GM12878 (cell line): Measurements from ENCODE around the gene GNAL. TPM values are rescaled to one million over a fixed set of nuclear protein-coding genes. Genes with fewer than 3 reads are reported as not detected.

Experiments
- ATAC-seq: fragments of 200-7000 bp; cut with Tn5 transposase; 3 replicates; pipeline ENCODE4 v1.9.1; 2020; ENCODE audit warnings: mild to moderate bottlenecking, moderate library complexity
- BruUV-seq: library from RNA; stranded (reverse); fragments of 400-500 nt; replicated peaks from 2 replicates; lab custom pipeline; 2021; lab: Mats Ljungman, UMichigan
- CTCF ChIA-PET: fragments of 300-600 bp; sonication (Branson Sonifier 250); formaldehyde crosslinking; extraction: SDS; loops from one replicate; lab custom pipeline; 2021; ENCODE audit warnings: inconsistent platforms; lab: Yijun Ruan, JAX
- POLR2A ChIA-PET: fragments of 350-600 bp; formaldehyde crosslinking; extraction: SDS; loops from one replicate; lab custom pipeline; 2021; ENCODE audit warnings: inconsistent platforms; lab: Charles Lee
- RAD21 ChIA-PET: fragments of 300-600 bp; sonication (Branson Sonifier 250); formaldehyde crosslinking; loops from one replicate; lab custom pipeline; 2023; ENCODE audit warnings: antibody characterized with exemption; ENCODE audit not compliant: unreplicated experiment; lab: Charles Lee
- SMC1A ChIA-PET: fragments of 300-600 bp; sonication (Branson Sonifier 250); formaldehyde crosslinking; loops from one replicate; lab custom pipeline; 2023; ENCODE audit not compliant: unreplicated experiment, uncharacterized antibody; lab: Charles Lee
- DNase-seq: peaks from one replicate; pipeline ENCODE4 v3.0.0-alpha.2; 2011; ENCODE audit warnings: low read depth, low spot score
- FAIRE-seq: peaks from 3 replicates; lab custom pipeline; 2011; peaks lifted over from hg19 to GRCh38; lab: Jason Lieb, UNC
- H2AFZ ChIP-seq: 2 replicates; pipeline ENCODE4 v1.6.0; 2011; ENCODE audit warnings: low read depth, low read length, control low read depth; ENCODE audit not compliant: control insufficient read depth
- H3K27ac ChIP-seq: 2 replicates; pipeline ENCODE4 v1.5.1; 2011; ENCODE audit warnings: control low read depth; ENCODE audit not compliant: control insufficient read depth, insufficient read depth
- H3K27me3 ChIP-seq, 2 experiments: replicated peaks in 1 of 2; 2 replicates each; pipeline versions ENCODE4 v1.6.0 to v1.6.1; 2011; ENCODE audit warnings: low read length in 1 of 2; ENCODE audit not compliant: control insufficient read depth in 2 of 2, insufficient read depth in 2 of 2
- H3K36me3 ChIP-seq, 2 experiments: 2 replicates each; pipeline ENCODE4 v1.5.1; 2011; ENCODE audit warnings: low read length in 1 of 2; ENCODE audit not compliant: control insufficient read depth in 2 of 2, insufficient read depth in 2 of 2
- H3K4me1 ChIP-seq: 2 replicates; pipeline ENCODE4 v1.6.1; 2011; ENCODE audit warnings: mild to moderate bottlenecking, low read length, moderate library complexity, mixed read lengths; ENCODE audit not compliant: control insufficient read depth, insufficient read depth
- H3K4me2 ChIP-seq: 2 replicates; pipeline ENCODE4 v1.6.0; 2011; ENCODE audit warnings: control low read depth; ENCODE audit not compliant: control insufficient read depth, insufficient read depth
- H3K4me3 ChIP-seq: fragments of 200-600 bp; sonication (generic); 2 replicates; pipeline ENCODE4 v1.5.1; 2016
- H3K79me2 ChIP-seq: 2 replicates; pipeline ENCODE4 v1.6.0; 2011; ENCODE audit warnings: low read length; ENCODE audit not compliant: control insufficient read depth, insufficient read depth
- H3K9ac ChIP-seq: 2 replicates; pipeline ENCODE4 v1.8.0; 2011; ENCODE audit warnings: low read length, control low read depth, mixed read lengths; ENCODE audit not compliant: control insufficient read depth, insufficient read depth
- H3K9me3 ChIP-seq: replicated peaks from 3 replicates; pipeline ENCODE4 v1.5.1; 2011; ENCODE audit warnings: mild to moderate bottlenecking, low read length; ENCODE audit not compliant: control insufficient read depth, insufficient read depth
- H4K20me1 ChIP-seq: 2 replicates; pipeline ENCODE4 v1.6.0; 2011; ENCODE audit not compliant: control insufficient read depth, insufficient read depth
- BACH1 ChIP-seq: fragments of 450-650 bp; IDR thresholded peaks from 2 replicates; pipeline ENCODE4 v1.6.1; 2017; ENCODE audit warnings: mild to moderate bottlenecking, borderline replicate concordance
- DPF2 ChIP-seq: fragments of 450-650 bp; IDR thresholded peaks from 2 replicates; pipeline ENCODE4 v1.6.1; 2017; ENCODE audit warnings: mild to moderate bottlenecking
- EGR1 ChIP-seq, 2 experiments: IDR thresholded peaks; 1 replicate in 1 of 2; 2 replicates in 1 of 2; pipeline ENCODE4 v1.6.1; 2011 to 2012; ENCODE audit warnings: low read depth in 2 of 2, low read length in 2 of 2, borderline replicate concordance in 1 of 2, mild to moderate bottlenecking in 1 of 2, moderate library complexity in 1 of 2
- ETV6 ChIP-seq, 2 experiments: fragments of 450-650 bp in 1 of 2; IDR thresholded peaks in 1 of 2; conservative IDR thresholded peaks in 1 of 2; 2 replicates each; pipeline ENCODE4 v1.6.1; 2014; ENCODE audit warnings: antibody characterized with exemption in 1 of 2, borderline replicate concordance in 1 of 2, low read depth in 1 of 2, mild to moderate bottlenecking in 1 of 2, moderate library complexity in 1 of 2
- GABPA ChIP-seq: IDR thresholded peaks from 2 replicates; pipeline ENCODE4 v1.6.1; 2014; ENCODE audit warnings: antibody characterized with exemption, low read depth, mild to moderate bottlenecking, inconsistent platforms
- HDAC6 ChIP-seq: fragments of 200-600 bp; sonication (generic); IDR thresholded peaks from one replicate; pipeline ENCODE4 v1.8.0; 2017; ENCODE audit warnings: antibody characterized with exemption; ENCODE audit not compliant: unreplicated experiment
- HDGF ChIP-seq: fragments of 450-650 bp; IDR thresholded peaks from 2 replicates; pipeline ENCODE4 v1.6.1; 2016; ENCODE audit warnings: antibody characterized with exemption
- JUND ChIP-seq: IDR thresholded peaks from 2 replicates; pipeline ENCODE4 v1.6.1; 2012; ENCODE audit warnings: low read depth, mild to moderate bottlenecking, low read length, improper control_type of control experiment, moderate library complexity
- MYB ChIP-seq: fragments of 150-350 bp; IDR thresholded peaks from 2 replicates; pipeline ENCODE4 v1.6.1; 2014; ENCODE audit warnings: mild to moderate bottlenecking, low read depth, low read length, borderline replicate concordance
- PAX5 ChIP-seq: IDR thresholded peaks from 2 replicates; pipeline ENCODE4 v1.6.1; 2011; ENCODE audit warnings: low read depth, low read length, borderline replicate concordance
- PML ChIP-seq: IDR thresholded peaks from 2 replicates; pipeline ENCODE4 v1.6.1; 2012; ENCODE audit warnings: low read length, inconsistent platforms
- RCOR1 ChIP-seq: conservative IDR thresholded peaks from 2 replicates; pipeline ENCODE4 v1.6.1; 2012; ENCODE audit warnings: low read depth, low read length, improper control_type of control experiment
- WRNIP1 ChIP-seq: IDR thresholded peaks from 2 replicates; pipeline ENCODE4 v1.6.1; 2011; ENCODE audit warnings: low read depth, low read length, improper control_type of control experiment, borderline replicate concordance
- ZNF207 ChIP-seq: fragments of 450-650 bp; IDR thresholded peaks from 2 replicates; pipeline ENCODE4 v1.6.1; 2014; ENCODE audit warnings: antibody characterized with exemption, mild to moderate bottlenecking, borderline replicate concordance
- WGBS: methylation state at CpG from one replicate; pipeline ENCODE4 v1.1.6; 2016; ENCODE audit warnings: low lambda C conversion rate; ENCODE audit not compliant: insufficient replicate concordance, insufficient coverage; ENCODE audit errors: missing lambda C conversion rate; 5-methylcytosine and 5-hydroxymethylcytosine counted together
- in situ Hi-C: fragments of 300-500 bp; cut with MboI; formaldehyde crosslinking; loops from 9 replicates; pipeline ENCODE4 v1.14.3; 2018; ENCODE audit warnings: mixed read lengths
- intact Hi-C: fragments of 100-400 bp; cut with micrococcal nuclease; formaldehyde crosslinking; loops from one replicate; pipeline ENCODE4 v1.14.2; 2022; ENCODE audit not compliant: unreplicated experiment
- polyA plus RNA-seq, 11 experiments: library from polyadenylated mRNA; depleted of rRNA in 4 of 11; unstranded in 6 of 11; stranded (reverse) in 5 of 11; fragments of >200 nt; fragmentation: Nextera tagmentation in 4 of 11; fragmentation: Illumina TruSeq in 1 of 11; extraction: Ambion mirVana in 4 of 11; extraction: Trizol in 1 of 11; gene quantifications; 1 replicate in 1 of 11; 2 replicates in 10 of 11; pipeline versions ENCODE4 v1.2.1 to v1.2.3, GENCODE V29; 2011 to 2016; ENCODE audit warnings: inconsistent platforms in 2 of 11, missing spikeins in 2 of 11, low read depth in 1 of 11
- total RNA-seq, 4 experiments: library from RNA; depleted of rRNA in 3 of 4; stranded (reverse); fragments of >200 nt in 3 of 4; fragmentation: Illumina TruSeq in 1 of 4; extraction: Trizol in 1 of 4; gene quantifications; 2 replicates each; pipeline versions ENCODE4 v1.2.1 to v1.2.3, GENCODE V29; 2013 to 2021
- TF ChIP-seq, protein P1 (sequence below): fragments of 450-650 bp; IDR thresholded peaks from 2 replicates; pipeline ENCODE4 v1.6.1; 2017; ENCODE audit warnings: mild to moderate bottlenecking, moderate library complexity

Gene GNAL
- total and polyA plus RNA-seq, 10 of the 15 experiments (the other 5 are each of a cell fraction or from before 2014, with no cell fraction given), result 0.02 to 0.39 (median 0.05) TPM; not detected in 5

DNA sequence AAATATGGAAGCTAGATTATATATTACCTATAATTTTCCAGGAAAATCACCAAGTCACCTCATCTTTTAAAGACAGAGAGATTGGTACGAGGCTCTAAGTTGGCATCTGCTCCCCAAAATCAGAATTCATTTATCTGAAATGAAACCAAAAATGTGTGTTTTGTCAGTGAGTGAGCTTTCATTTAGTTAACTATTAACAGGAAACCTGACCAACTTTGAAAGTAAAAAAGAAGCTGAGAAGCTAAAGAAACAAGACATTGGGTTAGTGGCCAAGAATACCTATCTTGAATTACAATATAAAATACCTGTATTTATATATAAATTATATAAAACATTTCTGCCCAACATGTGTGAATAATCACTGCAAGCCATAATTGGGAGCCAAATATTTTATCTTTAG lies 217.1 kb downstream of the GNAL start:
- TF ChIP-seq WRNIP1 (no peak), RCOR1 (no peak), GABPA (no peak), HDAC6 (no peak), PML (no peak), BACH1 (no peak), DPF2 (no peak), JUND (no peak), PAX5 (no peak), EGR1 (IDR thresholded peaks at IDR 0.05; ENCODE audit: borderline replicate concordance in 1 of 2, low read depth in 2 of 2, low read length in 2 of 2) (no peak), ETV6 (conservative IDR thresholded peaks at IDR 0.05 in 1 of 2, IDR thresholded peaks at IDR 0.05 in 1 of 2; ENCODE audit: borderline replicate concordance in 1 of 2, low read depth in 1 of 2) (no peak), MYB (no peak), ZNF207 (no peak), HDGF (no peak)
- TF ChIP-seq, protein P1, sequence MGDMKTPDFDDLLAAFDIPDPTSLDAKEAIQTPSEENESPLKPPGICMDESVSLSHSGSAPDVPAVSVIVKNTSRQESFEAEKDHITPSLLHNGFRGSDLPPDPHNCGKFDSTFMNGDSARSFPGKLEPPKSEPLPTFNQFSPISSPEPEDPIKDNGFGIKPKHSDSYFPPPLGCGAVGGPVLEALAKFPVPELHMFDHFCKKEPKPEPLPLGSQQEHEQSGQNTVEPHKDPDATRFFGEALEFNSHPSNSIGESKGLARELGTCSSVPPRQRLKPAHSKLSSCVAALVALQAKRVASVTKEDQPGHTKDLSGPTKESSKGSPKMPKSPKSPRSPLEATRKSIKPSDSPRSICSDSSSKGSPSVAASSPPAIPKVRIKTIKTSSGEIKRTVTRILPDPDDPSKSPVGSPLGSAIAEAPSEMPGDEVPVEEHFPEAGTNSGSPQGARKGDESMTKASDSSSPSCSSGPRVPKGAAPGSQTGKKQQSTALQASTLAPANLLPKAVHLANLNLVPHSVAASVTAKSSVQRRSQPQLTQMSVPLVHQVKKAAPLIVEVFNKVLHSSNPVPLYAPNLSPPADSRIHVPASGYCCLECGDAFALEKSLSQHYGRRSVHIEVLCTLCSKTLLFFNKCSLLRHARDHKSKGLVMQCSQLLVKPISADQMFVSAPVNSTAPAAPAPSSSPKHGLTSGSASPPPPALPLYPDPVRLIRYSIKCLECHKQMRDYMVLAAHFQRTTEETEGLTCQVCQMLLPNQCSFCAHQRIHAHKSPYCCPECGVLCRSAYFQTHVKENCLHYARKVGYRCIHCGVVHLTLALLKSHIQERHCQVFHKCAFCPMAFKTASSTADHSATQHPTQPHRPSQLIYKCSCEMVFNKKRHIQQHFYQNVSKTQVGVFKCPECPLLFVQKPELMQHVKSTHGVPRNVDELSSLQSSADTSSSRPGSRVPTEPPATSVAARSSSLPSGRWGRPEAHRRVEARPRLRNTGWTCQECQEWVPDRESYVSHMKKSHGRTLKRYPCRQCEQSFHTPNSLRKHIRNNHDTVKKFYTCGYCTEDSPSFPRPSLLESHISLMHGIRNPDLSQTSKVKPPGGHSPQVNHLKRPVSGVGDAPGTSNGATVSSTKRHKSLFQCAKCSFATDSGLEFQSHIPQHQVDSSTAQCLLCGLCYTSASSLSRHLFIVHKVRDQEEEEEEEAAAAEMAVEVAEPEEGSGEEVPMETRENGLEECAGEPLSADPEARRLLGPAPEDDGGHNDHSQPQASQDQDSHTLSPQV, result no peak
- in situ Hi-C loops, result no loop called here
- Histone ChIP-seq H3K4me1 (peaks cover 5% of the 10 kb centered on the region), H3K4me2 (no peak overlapping the region), H3K9ac (no peak overlapping the region), H3K27ac (no peak overlapping the region), H2AFZ (no peak overlapping the region), H3K27me3 (no peaks in the 10 kb centered on the region), H3K9me3 (no peaks in the 10 kb centered on the region), H3K79me2 (peaks cover 13% of the 10 kb centered on the region), H3K4me3 (no peak overlapping the region), H3K36me3 (peaks cover 0 to 5% of the 10 kb centered on the region in 2 experiments; a peak in 3 of 4 replicates), H4K20me1 (no peaks in the 10 kb centered on the region)
- ATAC-seq, result no peak
- intact Hi-C loops, result loop anchor here (5.0 kb wide), 1 partner anchor 54 kb away; the partner anchor contains the start of gene CHMP1B
- SMC1A ChIA-PET, result interaction anchor here (1.1 to 1.4 kb wide), 3 partner anchors 19 to 40 kb away, joined by 3 to 4 read pairs (median 4); no protein-coding TSS in a partner anchor
- no peak for FAIRE-seq
- RAD21 ChIA-PET, result no interaction called here
- WGBS, result 4% methylated on average over 1 of the region's 1 CpG
- POLR2A ChIA-PET, result interaction anchor here (0.5 to 1.3 kb wide), 2 partner anchors 11 to 369 kb away, joined by 4 to 5 read pairs; no protein-coding TSS in a partner anchor
- DNase-seq, result no peak
- CTCF ChIA-PET, result interaction anchor here (0.8 to 1.8 kb wide), 3 partner anchors 11 to 58 kb away, joined by 3 to 7 read pairs (median 5); no protein-coding TSS in a partner anchor
- no TSS peak for BruUV-seq
